H1 (cell line): ENCODE results near the gene AXIN2. TPM values are rescaled to one million over a fixed set of nuclear protein-coding genes. Genes with fewer than 3 reads are reported as not detected.

Experiments used
- CTCF ChIA-PET: fragments of 300-600 bp; sonication (Branson Sonifier 250); formaldehyde crosslinking; loops from one replicate; lab custom pipeline; 2021; ENCODE audit not compliant: partially characterized antibody; lab: Charles Lee
- POLR2A ChIA-PET: fragments of 300-600 bp; sonication (Branson Sonifier 250); formaldehyde crosslinking; loops from one replicate; lab custom pipeline; 2021; ENCODE audit warnings: inconsistent platforms; ENCODE audit not compliant: partially characterized antibody; lab: Charles Lee
- DNase-seq, 2 experiments: peaks; one replicate each; pipeline versions ENCODE4 v3.0.0 to v3.0.0-alpha.2; 2010 to 2022; ENCODE audit warnings: low spot score in 2 of 2, low read depth in 1 of 2, mixed read lengths in 1 of 2
- FAIRE-seq: peaks from 2 replicates; lab custom pipeline; 2011; peaks lifted over from hg19 to GRCh38; lab: Jason Lieb, UNC
- H2AFZ ChIP-seq: 2 replicates; pipeline ENCODE4 v1.8.1; 2012; ENCODE audit warnings: low read length, inconsistent platforms
- H2AK5ac ChIP-seq: 2 replicates; pipeline ENCODE4 v1.6.1; 2013; ENCODE audit warnings: low read depth, low read length
- H2BK120ac ChIP-seq: replicated peaks from 2 replicates; pipeline ENCODE3; 2013; ENCODE audit warnings: low read depth, low read length, inconsistent platforms
- H2BK12ac ChIP-seq: 2 replicates; pipeline ENCODE4 v1.6.1; 2013; ENCODE audit warnings: low read depth, low read length
- H2BK15ac ChIP-seq: 2 replicates; pipeline ENCODE4 v1.6.1; 2013; ENCODE audit warnings: low read length
- H2BK20ac ChIP-seq: 2 replicates; pipeline ENCODE4 v1.6.1; 2013; ENCODE audit warnings: low read length
- H2BK5ac ChIP-seq: 2 replicates; pipeline ENCODE4 v1.6.1; 2013; ENCODE audit warnings: low read depth, low read length
- H3K14ac ChIP-seq: 2 replicates; pipeline ENCODE4 v1.6.1; 2013; ENCODE audit warnings: inconsistent platforms; ENCODE audit not compliant: insufficient read length
- H3K18ac ChIP-seq: 2 replicates; pipeline ENCODE4 v1.6.1; 2013; ENCODE audit warnings: low read length; ENCODE audit errors: extremely low read depth
- H3K23ac ChIP-seq: 2 replicates; pipeline ENCODE4 v1.6.1; 2013; ENCODE audit warnings: inconsistent platforms; ENCODE audit not compliant: insufficient read length
- H3K23me2 ChIP-seq: 2 replicates; pipeline ENCODE4 v1.6.1; 2013; ENCODE audit warnings: low read depth, low read length
- H3K27ac ChIP-seq: 2 replicates; pipeline ENCODE4 v1.6.1; 2011; ENCODE audit warnings: low read depth, low read length, inconsistent platforms
- H3K27me3 ChIP-seq, 4 experiments: replicated peaks in 1 of 4; 1 replicate in 1 of 4; 2 replicates in 3 of 4; pipeline versions ENCODE4 v1.6.1 to v1.8.1; 2011 to 2013; ENCODE audit warnings: low read length in 3 of 4, mild to moderate bottlenecking in 3 of 4, inconsistent platforms in 2 of 4, mixed read lengths in 2 of 4, moderate library complexity in 1 of 4; ENCODE audit not compliant: control insufficient read depth in 3 of 4, insufficient read depth in 3 of 4; ENCODE audit errors: extremely low read depth in 1 of 4
- H3K36me3 ChIP-seq, 4 experiments: 2 replicates each; pipeline versions ENCODE4 v1.6.1 to v1.8.1; 2011 to 2013; ENCODE audit warnings: mild to moderate bottlenecking in 4 of 4, low read length in 3 of 4, moderate library complexity in 2 of 4, control low read depth in 1 of 4, inconsistent platforms in 1 of 4; ENCODE audit not compliant: insufficient read depth in 4 of 4, control insufficient read depth in 2 of 4
- H3K4ac ChIP-seq: replicated peaks from 2 replicates; pipeline ENCODE3; 2013; ENCODE audit warnings: low read length, low read depth, mixed read lengths, inconsistent platforms; ENCODE audit not compliant: insufficient read length
- H3K4me1 ChIP-seq, 4 experiments: replicated peaks in 1 of 4; 1 replicate in 1 of 4; 2 replicates in 3 of 4; pipeline versions ENCODE4 v1.6.1 to v1.8.1; 2011 to 2013; ENCODE audit warnings: low read length in 3 of 4, inconsistent platforms in 2 of 4, mixed read lengths in 1 of 4; ENCODE audit not compliant: insufficient read depth in 4 of 4, control insufficient read depth in 3 of 4
- H3K4me2 ChIP-seq, 2 experiments: 2 replicates each; pipeline versions ENCODE4 v1.6.1 to v1.8.1; 2011 to 2013; ENCODE audit warnings: low read depth in 2 of 2, low read length in 2 of 2, control low read depth in 1 of 2, inconsistent platforms in 1 of 2, mild to moderate bottlenecking in 1 of 2; ENCODE audit not compliant: insufficient read depth in 1 of 2
- H3K4me3 ChIP-seq, 4 experiments: fragments of 200-600, 300-600 bp in 1 of 4; sonication (generic), shearing (Covaris generic), sonication (Bioruptor Twin) in 1 of 4; 2 replicates each; pipeline versions ENCODE4 v1.5.1 to v1.8.1; 2011 to 2016; ENCODE audit warnings: low read length in 4 of 4, low read depth in 3 of 4, control low read depth in 2 of 4, inconsistent platforms in 2 of 4, mild to moderate bottlenecking in 2 of 4, mixed read lengths in 1 of 4, moderate library complexity in 1 of 4; ENCODE audit not compliant: insufficient read depth in 2 of 4; ENCODE audit errors: extremely low read depth in 1 of 4
- H3K56ac ChIP-seq: replicated peaks from 2 replicates; pipeline ENCODE3; 2013; ENCODE audit warnings: low read depth, mild to moderate bottlenecking, mixed read lengths, low read length, inconsistent platforms; ENCODE audit not compliant: insufficient read length
- H3K79me1 ChIP-seq: 2 replicates; pipeline ENCODE4 v1.6.1; 2013; ENCODE audit warnings: low read depth, low read length, control low read depth
- H3K79me2 ChIP-seq, 2 experiments: 2 replicates each; pipeline versions ENCODE4 v1.6.1 to v1.8.1; 2012 to 2013; ENCODE audit warnings: low read length in 2 of 2, mild to moderate bottlenecking in 2 of 2, inconsistent platforms in 1 of 2; ENCODE audit not compliant: insufficient read depth in 2 of 2, control insufficient read depth in 1 of 2
- H3K9ac ChIP-seq, 4 experiments: replicated peaks in 1 of 4; 1 replicate in 1 of 4; 2 replicates in 3 of 4; pipeline versions ENCODE4 v1.6.1 to v1.8.1; 2011 to 2013; ENCODE audit warnings: low read depth in 3 of 4, low read length in 3 of 4, control low read depth in 2 of 4, mild to moderate bottlenecking in 2 of 4, moderate library complexity in 2 of 4, inconsistent platforms in 1 of 4; ENCODE audit errors: extremely low read depth in 1 of 4
- H3K9me3 ChIP-seq, 2 experiments: 2 replicates each; pipeline versions ENCODE4 v1.6.1 to v1.8.1; 2012 to 2013; ENCODE audit warnings: mild to moderate bottlenecking in 2 of 2, moderate library complexity in 2 of 2, control low read depth in 1 of 2, inconsistent platforms in 1 of 2, low read depth in 1 of 2, low read length in 1 of 2, mixed read lengths in 1 of 2; ENCODE audit not compliant: insufficient read depth in 2 of 2
- H4K20me1 ChIP-seq, 2 experiments: replicated peaks in 1 of 2; 2 replicates each; pipeline versions ENCODE3 to v1.8.1; 2011 to 2013; ENCODE audit warnings: inconsistent platforms in 2 of 2, low read length in 2 of 2, mild to moderate bottlenecking in 1 of 2; ENCODE audit not compliant: insufficient read depth in 2 of 2, control insufficient read depth in 1 of 2
- H4K5ac ChIP-seq: 2 replicates; pipeline ENCODE4 v1.6.1; 2013; ENCODE audit warnings: low read length, low read depth, mixed read lengths, inconsistent platforms; ENCODE audit not compliant: insufficient read length
- H4K8ac ChIP-seq: 2 replicates; pipeline ENCODE4 v1.8.0; 2013; ENCODE audit warnings: mild to moderate bottlenecking, moderate library complexity, low read length, inconsistent platforms; ENCODE audit not compliant: insufficient read depth; ENCODE audit errors: extremely low read depth
- H4K91ac ChIP-seq: replicated peaks from 2 replicates; pipeline ENCODE3; 2013; ENCODE audit warnings: low read length, mixed read lengths, inconsistent platforms; ENCODE audit not compliant: insufficient read length
- BRCA1 ChIP-seq: IDR thresholded peaks from 2 replicates; pipeline ENCODE4 v1.6.1; 2012; ENCODE audit warnings: low read depth, low read length, improper control_type of control experiment
- CHD2 ChIP-seq: IDR thresholded peaks from 2 replicates; pipeline ENCODE4 v1.6.1; 2012; ENCODE audit warnings: low read length, improper control_type of control experiment
- CTBP2 ChIP-seq: IDR thresholded peaks from 2 replicates; pipeline ENCODE4 v1.7.0; 2011; ENCODE audit warnings: borderline replicate concordance, mild to moderate bottlenecking, moderate library complexity, mixed read lengths, low read length; ENCODE audit not compliant: insufficient read depth, insufficient read length
- SP4 ChIP-seq: IDR thresholded peaks from 2 replicates; pipeline ENCODE4 v1.6.1; 2012; ENCODE audit warnings: low read length, inconsistent platforms
- WGBS, 2 experiments: shearing (Covaris generic) in 1 of 2; methylation state at CpG; one replicate each; pipeline versions ENCODE4 v1.1.6 to v1.1.7; 2013 to 2015; ENCODE audit warnings: low lambda C conversion rate in 2 of 2, mixed read lengths in 2 of 2, inconsistent platforms in 1 of 2, low coverage in 1 of 2, missing lambda C conversion rate in 1 of 2; ENCODE audit not compliant: insufficient replicate concordance in 2 of 2, insufficient coverage in 1 of 2, insufficient read length in 1 of 2; ENCODE audit errors: extremely low coverage in 1 of 2, missing lambda C conversion rate in 1 of 2; 5-methylcytosine and 5-hydroxymethylcytosine counted together
- polyA plus RNA-seq, 7 experiments: library from polyadenylated mRNA; depleted of rRNA in 3 of 7; stranded (reverse) in 5 of 7; unstranded in 2 of 7; fragments of >200 nt in 5 of 7; fragments of 200-250 nt in 2 of 7; gene quantifications; 1 replicate in 5 of 7; 2 replicates in 1 of 7; 4 replicates in 1 of 7; pipeline versions ENCODE4 v1.2.1 to v1.2.3, GENCODE V29; 2011 to 2013; ENCODE audit warnings: missing spikeins in 2 of 7, mixed read lengths in 2 of 7
- total RNA-seq: library from RNA; stranded (reverse); fragmentation: NEBNext Ultra II Directional; extraction: Animal tissue kit (Norgen Biotek cat#: 25700); gene quantifications from 2 replicates; pipeline ENCODE4 v1.2.1, GENCODE V29; 2021

AXIN2 gene
- total and polyA plus RNA-seq, 2 of the 8 experiments (the other 6 are each of a cell fraction or from before 2014, with no cell fraction given): 17.7 to 33.4 TPM

DNA sequence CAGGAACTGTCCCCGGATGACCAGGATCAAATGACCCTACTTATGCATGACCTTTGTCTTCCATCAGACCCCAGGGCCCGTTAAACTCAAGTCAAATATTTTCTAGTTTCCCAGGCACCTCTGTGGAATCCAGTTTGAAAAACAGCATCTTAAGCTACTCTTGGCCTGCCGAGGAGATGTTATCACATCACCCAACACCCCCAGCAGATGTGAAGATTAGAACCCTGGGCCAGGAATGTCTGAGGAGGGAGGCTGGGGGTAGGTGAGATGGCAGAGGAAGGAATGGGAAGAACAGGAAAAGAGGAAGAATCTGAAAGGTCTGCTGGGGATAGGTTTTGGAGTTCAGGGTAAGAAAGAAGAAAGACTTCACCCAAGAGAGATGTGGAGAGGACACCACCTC, 79.2 kb downstream of the AXIN2 start:
- POLR2A ChIA-PET: no interaction called here
- no peak overlapping the region for H3K23ac ChIP-seq
- no peak for TF ChIP-seq SP4
- no peak for TF ChIP-seq CHD2
- no peak for TF ChIP-seq CTBP2
- TF ChIP-seq BRCA1: no peak

More for the DNA sequence above, 79.2 kb downstream of the AXIN2 start:
- no peak overlapping the region for H3K18ac ChIP-seq
- H3K9ac ChIP-seq: no peak overlapping the region
- H3K4me3 ChIP-seq: no peak overlapping the region
- 89% methylated on average over 3 of the region's 3 CpGs; no CpG with 5 or more reads in 1 of the 2 experiments for WGBS, 2 experiments
- peaks cover 4 to 5% of the 10 kb centered on the region in 2 experiments; a peak in 3 of 4 replicates for H3K9me3 ChIP-seq
- no peak overlapping the region for H3K56ac ChIP-seq
- CTCF ChIA-PET: no interaction called here
- DNase-seq (no peak), FAIRE-seq (no peak)
- no peak overlapping the region for H4K91ac ChIP-seq
- H3K79me2 ChIP-seq: no peaks in the 10 kb centered on the region
- H4K8ac ChIP-seq: no peak overlapping the region
- no peak overlapping the region for H3K27ac ChIP-seq
- no peak overlapping the region for H2BK120ac ChIP-seq
- no peaks in the 10 kb centered on the region for H3K23me2 ChIP-seq
- no peaks in the 10 kb centered on the region for H3K27me3 ChIP-seq
- no peak overlapping the region for H2BK20ac ChIP-seq
- no peak overlapping the region for H2AFZ ChIP-seq
- no peak overlapping the region for H2BK5ac ChIP-seq
- no peaks in the 10 kb centered on the region for H3K36me3 ChIP-seq
- no peak overlapping the region for H3K4me2 ChIP-seq
- no peak overlapping the region for H3K14ac ChIP-seq
- no peak overlapping the region for H2AK5ac ChIP-seq
- H3K4me1 ChIP-seq: no peaks in the 10 kb centered on the region
- no peaks in the 10 kb centered on the region for H3K79me1 ChIP-seq
- no peaks in the 10 kb centered on the region for H4K20me1 ChIP-seq
- H4K5ac ChIP-seq: no peak overlapping the region
- no peak overlapping the region for H2BK12ac ChIP-seq
- no peak overlapping the region for H3K4ac ChIP-seq
- H2BK15ac ChIP-seq: no peak overlapping the region
